PC-3 (cell line): ENCODE results near the gene SRGAP1.

Source experiments
- CTCF ChIP-seq: fragments of 300-600 bp; sonication (generic); conservative IDR thresholded peaks from 2 replicates; pipeline ENCODE4 v1.5.1; 2017; ENCODE audit warnings: antibody characterized with exemption, low read depth, mild to moderate bottlenecking, low read length
- EZH2 ChIP-seq: fragments of 300-600 bp; sonication (generic); IDR thresholded peaks from one replicate; pipeline ENCODE4 v1.6.1; 2017; ENCODE audit warnings: antibody characterized with exemption, mild to moderate bottlenecking, low read length; ENCODE audit not compliant: unreplicated experiment
- EZH2phosphoT487 ChIP-seq: fragments of 300-600 bp; sonication (generic); IDR thresholded peaks from 2 replicates; pipeline ENCODE4 v1.6.1; 2018; ENCODE audit warnings: mild to moderate bottlenecking, antibody characterized with exemption, low read length, borderline replicate concordance

GRCh38 chr12:64189530-64189929 is 345.0 kb downstream of the SRGAP1 start:
- TF ChIP-seq EZH2 (no peak), CTCF (no peak), EZH2phosphoT487 (no peak)
